Measurements from ENCODE around the gene KCNIP4.

KCNIP4 gene

DNA sequence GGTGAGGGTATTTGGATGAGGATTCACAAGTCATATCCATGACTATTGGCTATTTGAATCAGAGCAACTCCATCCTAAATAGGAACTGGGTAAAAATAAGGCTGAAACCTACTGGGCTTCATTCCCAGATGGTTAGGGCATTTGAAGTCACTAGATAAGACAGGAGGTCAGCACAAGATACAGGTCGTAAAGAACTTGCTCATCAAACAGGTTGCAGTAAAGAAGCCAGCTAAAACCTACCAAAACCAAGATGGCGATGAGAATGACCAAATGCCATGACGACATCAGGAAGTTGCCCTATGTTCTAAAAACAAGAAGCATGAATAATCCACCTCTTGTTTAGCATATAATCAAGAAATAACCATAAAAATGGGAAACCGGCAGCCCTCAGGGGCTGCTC, 1023.4 kb downstream of the KCNIP4 start:
- no peaks in the 10 kb centered on the region for H3K36me3 ChIP-seq (ENCODE audit: control insufficient read depth, insufficient read depth, low read length)
- H3K4me3 ChIP-seq (ENCODE audit: low read depth, low read length), result no peak overlapping the region
- H3K9ac ChIP-seq (ENCODE audit: low read length), result no peak overlapping the region
- H3K27me3 ChIP-seq (ENCODE audit: control insufficient read depth, insufficient read depth, low read length), result no peaks in the 10 kb centered on the region
- peaks cover 5% of the 10 kb centered on the region; the same call in 1 of the 2 replicates for H3K4me1 ChIP-seq (ENCODE audit: control insufficient read depth, insufficient read depth, low read length)
- H3K9me3 ChIP-seq (ENCODE audit: control insufficient read depth, insufficient read depth, low read depth, low read length), result no peaks in the 10 kb centered on the region
- no peak overlapping the region for H3K27ac ChIP-seq (ENCODE audit: low read depth, low read length)

DNA sequence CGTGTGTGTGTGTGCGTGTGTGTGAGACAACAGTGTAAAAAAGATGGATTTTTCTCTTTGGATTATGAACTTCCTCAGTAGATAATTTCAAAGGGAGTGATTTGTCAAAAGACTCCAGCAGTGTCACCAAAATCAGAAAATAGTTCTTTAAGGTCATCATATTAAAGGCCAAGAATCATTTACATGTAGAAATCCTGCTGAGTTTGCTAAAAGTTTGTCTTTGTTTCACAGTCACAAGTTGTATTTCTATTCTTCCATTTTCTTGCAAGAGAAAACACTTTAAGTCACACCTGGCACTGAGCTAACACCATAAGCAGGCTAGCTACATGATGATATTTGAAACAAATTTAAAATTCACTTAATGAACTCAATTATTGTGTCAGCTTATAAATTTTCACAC, 1025.6 kb downstream of the KCNIP4 start:
- no peaks in the 10 kb centered on the region for H3K9me3 ChIP-seq (ENCODE audit: control insufficient read depth, insufficient read depth, low read depth, low read length)
- no peaks in the 10 kb centered on the region for H3K27me3 ChIP-seq (ENCODE audit: control insufficient read depth, insufficient read depth, low read length)
- H3K9ac ChIP-seq (ENCODE audit: low read length), result no peak overlapping the region
- H3K36me3 ChIP-seq (ENCODE audit: control insufficient read depth, insufficient read depth, low read length), result no peaks in the 10 kb centered on the region
- no peak overlapping the region for H3K27ac ChIP-seq (ENCODE audit: low read depth, low read length)
- H3K4me3 ChIP-seq (ENCODE audit: low read depth, low read length), result no peak overlapping the region
- H3K4me1 ChIP-seq (ENCODE audit: control insufficient read depth, insufficient read depth, low read length), result peaks cover 5% of the 10 kb centered on the region; the same call in 1 of the 2 replicates

DNA sequence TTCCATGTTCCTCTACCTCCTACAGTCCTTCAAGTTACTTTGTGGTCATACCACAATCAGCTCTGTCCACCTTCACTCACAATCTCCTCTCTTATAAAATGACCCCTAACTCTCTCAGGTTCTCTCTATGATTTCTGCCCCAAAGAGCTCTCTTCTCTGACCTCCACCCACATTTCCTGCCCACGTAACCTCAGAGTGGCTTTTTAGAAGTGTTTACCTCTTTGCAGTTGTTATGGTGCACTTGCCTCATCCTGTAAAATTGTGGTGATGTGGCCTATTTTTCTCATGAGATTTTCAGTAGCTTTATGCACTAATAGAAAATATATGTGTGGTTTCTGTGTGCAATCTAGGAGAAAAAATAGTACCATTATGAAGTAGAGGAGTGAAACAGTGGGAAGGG, 1032.5 kb downstream of the KCNIP4 start:
- no peaks in the 10 kb centered on the region for H3K27me3 ChIP-seq (ENCODE audit: control insufficient read depth, insufficient read depth, low read length)
- no peaks in the 10 kb centered on the region for H3K36me3 ChIP-seq (ENCODE audit: control insufficient read depth, insufficient read depth, low read length)
- H3K27ac ChIP-seq (ENCODE audit: low read depth, low read length), result no peak overlapping the region
- H3K9me3 ChIP-seq (ENCODE audit: control insufficient read depth, insufficient read depth, low read depth, low read length), result no peaks in the 10 kb centered on the region
- no peaks in the 10 kb centered on the region for H3K4me1 ChIP-seq (ENCODE audit: control insufficient read depth, insufficient read depth, low read length)
- no peak overlapping the region for H3K9ac ChIP-seq (ENCODE audit: low read length)
- no peak overlapping the region for H3K4me3 ChIP-seq (ENCODE audit: low read depth, low read length)

DNA sequence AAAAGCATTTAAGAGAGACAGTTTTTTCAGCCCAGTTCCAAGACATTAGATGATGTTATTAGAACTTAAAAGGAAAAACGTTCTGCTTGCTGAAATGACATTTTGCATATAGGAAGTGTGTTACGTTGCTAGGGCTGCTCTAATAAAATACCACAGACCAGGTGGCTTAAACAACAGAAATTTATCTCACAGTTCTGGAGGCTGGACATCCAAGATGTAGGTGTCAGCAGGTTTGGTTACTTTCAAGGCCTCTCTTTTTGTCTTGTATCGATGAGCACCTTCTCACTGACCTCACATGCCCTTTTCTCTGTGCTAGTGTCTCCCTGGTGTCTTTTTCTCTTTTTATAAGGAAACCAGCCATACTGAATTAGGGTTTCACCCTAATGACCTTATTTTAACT, 1043.6 kb downstream of the KCNIP4 start:
- Histone ChIP-seq H3K27me3 (ENCODE audit: control insufficient read depth, insufficient read depth, low read length) (0 out of 2 replicates have a peak, but pooled peaks cover 2% of the 10 kb centered on the region), H3K9me3 (ENCODE audit: control insufficient read depth, insufficient read depth, low read depth, low read length) (no peaks in the 10 kb centered on the region), H3K4me3 (ENCODE audit: low read depth, low read length) (no peak overlapping the region), H3K27ac (ENCODE audit: low read depth, low read length) (no peak overlapping the region), H3K9ac (ENCODE audit: low read length) (no peak overlapping the region), H3K36me3 (ENCODE audit: control insufficient read depth, insufficient read depth, low read length) (no peaks in the 10 kb centered on the region), H3K4me1 (ENCODE audit: control insufficient read depth, insufficient read depth, low read length) (no peaks in the 10 kb centered on the region)

DNA sequence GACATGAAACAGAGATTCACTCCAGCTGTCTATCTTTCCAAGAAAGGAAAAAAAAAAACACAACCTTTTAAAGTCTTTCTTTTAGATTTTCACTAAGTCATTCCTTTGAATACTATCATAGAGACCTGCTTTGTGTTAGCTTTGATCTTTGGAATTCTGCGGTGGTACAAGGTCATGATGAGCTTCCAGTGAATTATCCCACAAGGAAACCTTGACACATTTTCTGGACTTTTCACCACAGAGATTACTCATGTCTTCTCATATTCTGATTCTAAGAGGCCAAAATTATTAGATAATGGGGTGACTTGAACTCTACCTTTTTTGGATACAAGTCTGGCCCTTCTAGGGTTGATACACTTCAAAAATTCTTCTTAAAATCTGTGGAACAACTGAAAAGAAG, 1046.7 kb downstream of the KCNIP4 start:
- H3K9ac ChIP-seq (ENCODE audit: low read length), result no peak overlapping the region
- H3K27ac ChIP-seq (ENCODE audit: low read depth, low read length), result no peak overlapping the region
- no peaks in the 10 kb centered on the region for H3K4me1 ChIP-seq (ENCODE audit: control insufficient read depth, insufficient read depth, low read length)
- H3K4me3 ChIP-seq (ENCODE audit: low read depth, low read length), result no peak overlapping the region
- H3K9me3 ChIP-seq (ENCODE audit: control insufficient read depth, insufficient read depth, low read depth, low read length), result no peaks in the 10 kb centered on the region
- H3K36me3 ChIP-seq (ENCODE audit: control insufficient read depth, insufficient read depth, low read length), result no peaks in the 10 kb centered on the region
- H3K27me3 ChIP-seq (ENCODE audit: control insufficient read depth, insufficient read depth, low read length), result 0 out of 2 replicates have a peak, but pooled peaks cover 2% of the 10 kb centered on the region

DNA sequence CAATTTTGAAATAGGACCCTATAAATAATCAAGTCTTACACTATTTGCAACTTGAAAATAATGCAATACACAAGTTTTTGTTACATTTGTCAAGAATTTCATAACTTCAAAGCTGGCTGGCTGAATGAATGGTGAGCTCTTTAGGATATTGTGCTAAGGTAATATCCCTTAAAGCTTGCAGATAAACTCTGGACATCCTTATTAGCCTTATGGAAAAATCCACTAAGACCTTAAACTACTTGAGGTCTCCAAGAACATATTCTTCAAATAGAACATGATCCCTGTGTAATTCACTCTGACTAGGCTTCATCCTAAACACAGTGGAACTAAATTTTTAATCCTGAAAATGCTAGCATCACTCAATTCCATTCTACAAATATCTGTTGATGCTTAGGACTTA, 1049.0 kb downstream of the KCNIP4 start:
- Histone ChIP-seq H3K9ac (ENCODE audit: low read length) (no peak overlapping the region), H3K27ac (ENCODE audit: low read depth, low read length) (no peak overlapping the region)

DNA sequence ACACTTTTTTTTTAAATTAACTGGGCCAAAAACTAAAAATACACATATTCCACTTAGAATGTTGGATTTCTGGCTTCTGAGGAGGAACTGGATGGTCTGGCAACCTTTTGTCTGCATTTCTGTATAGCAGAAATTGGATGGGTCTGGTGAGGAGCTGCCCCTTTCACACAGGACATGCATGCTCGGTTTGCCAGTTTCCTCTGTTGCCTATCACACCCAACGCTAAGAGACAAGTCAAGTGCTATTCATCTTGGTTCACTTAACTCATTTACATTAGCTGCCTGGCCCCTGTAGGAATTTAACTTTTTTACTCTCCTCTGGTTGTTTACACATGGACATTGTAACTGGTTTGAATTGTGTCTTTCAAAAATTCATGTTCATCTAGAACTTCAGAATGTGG, 1052.6 kb downstream of the KCNIP4 start:
- H3K9ac ChIP-seq (ENCODE audit: low read length), result no peak overlapping the region
- H3K36me3 ChIP-seq (ENCODE audit: control insufficient read depth, insufficient read depth, low read length), result no peaks in the 10 kb centered on the region
- no peaks in the 10 kb centered on the region for H3K27me3 ChIP-seq (ENCODE audit: control insufficient read depth, insufficient read depth, low read length)
- no peaks in the 10 kb centered on the region for H3K4me1 ChIP-seq (ENCODE audit: control insufficient read depth, insufficient read depth, low read length)
- H3K9me3 ChIP-seq (ENCODE audit: control insufficient read depth, insufficient read depth, low read depth, low read length), result no peaks in the 10 kb centered on the region
- no peak overlapping the region for H3K4me3 ChIP-seq (ENCODE audit: low read depth, low read length)
- no peak overlapping the region for H3K27ac ChIP-seq (ENCODE audit: low read depth, low read length)

More for the DNA sequence above, 1049.0 kb downstream of the KCNIP4 start:
- Histone ChIP-seq H3K4me1 (ENCODE audit: control insufficient read depth, insufficient read depth, low read length) (no peaks in the 10 kb centered on the region), H3K9me3 (ENCODE audit: control insufficient read depth, insufficient read depth, low read depth, low read length) (no peaks in the 10 kb centered on the region), H3K27me3 (ENCODE audit: control insufficient read depth, insufficient read depth, low read length) (no peaks in the 10 kb centered on the region), H3K4me3 (ENCODE audit: low read depth, low read length) (no peak overlapping the region), H3K36me3 (ENCODE audit: control insufficient read depth, insufficient read depth, low read length) (no peaks in the 10 kb centered on the region)

DNA sequence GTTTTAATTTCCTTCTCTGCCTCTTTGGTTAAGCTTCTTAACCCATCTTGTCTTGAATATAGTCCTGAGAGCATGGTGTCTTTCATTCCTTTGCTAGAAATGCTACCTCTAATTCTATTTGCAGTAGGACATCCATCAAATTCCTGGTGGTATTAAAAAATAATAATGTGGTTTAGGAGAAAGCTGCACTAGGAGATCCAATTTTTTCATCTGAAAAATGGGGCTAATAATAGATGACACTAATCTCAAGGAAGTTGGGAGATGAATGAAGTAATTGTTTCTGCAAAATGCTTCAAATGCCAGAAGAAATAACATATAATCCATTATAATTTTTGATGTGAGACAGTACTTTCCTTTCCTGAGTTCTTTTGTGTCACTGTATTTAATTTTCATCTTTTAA, 1053.4 kb downstream of the KCNIP4 start:
- no peak overlapping the region for H3K4me3 ChIP-seq (ENCODE audit: low read depth, low read length)
- H3K9ac ChIP-seq (ENCODE audit: low read length), result no peak overlapping the region
- H3K36me3 ChIP-seq (ENCODE audit: control insufficient read depth, insufficient read depth, low read length), result no peaks in the 10 kb centered on the region
- H3K27ac ChIP-seq (ENCODE audit: low read depth, low read length), result no peak overlapping the region
- no peaks in the 10 kb centered on the region for H3K27me3 ChIP-seq (ENCODE audit: control insufficient read depth, insufficient read depth, low read length)
- H3K9me3 ChIP-seq (ENCODE audit: control insufficient read depth, insufficient read depth, low read depth, low read length), result no peaks in the 10 kb centered on the region
- no peaks in the 10 kb centered on the region for H3K4me1 ChIP-seq (ENCODE audit: control insufficient read depth, insufficient read depth, low read length)

DNA sequence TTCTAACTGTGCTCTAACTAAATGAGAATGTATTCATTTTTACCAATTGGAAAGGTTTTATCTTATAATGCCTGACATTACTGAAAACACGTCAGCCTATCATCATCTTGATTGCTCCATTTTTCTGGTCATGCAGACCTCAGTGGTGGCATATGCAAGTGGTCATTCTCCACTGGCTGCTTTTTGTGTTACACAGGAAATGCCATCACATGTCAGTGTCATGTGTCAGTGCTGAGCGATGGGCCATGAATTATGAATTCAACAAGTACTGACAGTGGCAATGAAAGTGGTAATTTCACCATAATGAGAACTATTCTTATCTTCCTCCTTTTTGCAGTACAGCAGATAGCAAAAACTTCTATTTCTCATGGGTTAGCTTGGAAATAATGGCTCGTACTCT, 1057.8 kb downstream of the KCNIP4 start:
- Histone ChIP-seq H3K36me3 (ENCODE audit: control insufficient read depth, insufficient read depth, low read length) (no peaks in the 10 kb centered on the region), H3K27me3 (ENCODE audit: control insufficient read depth, insufficient read depth, low read length) (no peaks in the 10 kb centered on the region), H3K9ac (ENCODE audit: low read length) (no peak overlapping the region), H3K4me3 (ENCODE audit: low read depth, low read length) (no peak overlapping the region), H3K9me3 (ENCODE audit: control insufficient read depth, insufficient read depth, low read depth, low read length) (no peaks in the 10 kb centered on the region), H3K4me1 (ENCODE audit: control insufficient read depth, insufficient read depth, low read length) (no peaks in the 10 kb centered on the region; the same call in 1 of the 2 replicates), H3K27ac (ENCODE audit: low read depth, low read length) (no peak overlapping the region)

DNA sequence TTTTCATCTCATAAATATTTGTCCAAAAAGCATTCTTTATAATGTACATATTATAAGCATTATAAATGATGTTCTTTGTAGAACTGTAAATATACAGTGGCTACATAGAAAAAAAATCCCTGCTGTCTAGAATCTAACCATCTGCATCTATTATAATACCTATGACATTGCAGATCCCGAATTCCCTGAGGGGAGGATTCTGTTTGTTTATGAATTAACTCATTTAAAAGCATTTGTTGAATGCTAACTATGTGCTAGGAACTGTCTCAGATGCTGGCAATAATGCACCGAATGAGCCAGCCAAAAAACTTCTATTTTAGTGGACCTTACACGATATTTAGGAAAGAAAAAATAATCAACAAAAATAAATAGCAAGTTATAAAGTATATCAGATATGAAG, 1058.7 kb downstream of the KCNIP4 start:
- Histone ChIP-seq H3K4me3 (ENCODE audit: low read depth, low read length) (no peak overlapping the region), H3K27ac (ENCODE audit: low read depth, low read length) (no peak overlapping the region), H3K9ac (ENCODE audit: low read length) (no peak overlapping the region), H3K36me3 (ENCODE audit: control insufficient read depth, insufficient read depth, low read length) (no peaks in the 10 kb centered on the region), H3K4me1 (ENCODE audit: control insufficient read depth, insufficient read depth, low read length) (no peaks in the 10 kb centered on the region; the same call in 1 of the 2 replicates), H3K9me3 (ENCODE audit: control insufficient read depth, insufficient read depth, low read depth, low read length) (no peaks in the 10 kb centered on the region), H3K27me3 (ENCODE audit: control insufficient read depth, insufficient read depth, low read length) (no peaks in the 10 kb centered on the region)

DNA sequence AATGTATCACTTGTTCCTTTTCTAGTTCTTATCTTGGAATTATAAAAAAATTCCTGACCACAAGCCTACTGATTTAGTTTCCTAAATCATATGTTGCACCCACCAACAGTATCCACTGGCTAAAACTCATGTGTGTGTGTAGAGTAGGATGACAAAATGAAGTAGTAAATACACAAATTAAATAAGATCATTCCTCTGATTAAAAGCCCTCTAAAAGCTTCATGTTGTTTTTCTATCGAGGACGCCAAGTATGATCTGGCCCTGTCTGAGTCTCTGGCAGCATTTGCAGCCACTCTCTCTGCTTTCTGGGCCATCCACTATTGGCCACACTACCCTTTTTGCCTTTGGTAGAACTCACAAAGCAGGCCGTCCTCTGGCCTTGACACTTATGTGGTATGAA, 1064.9 kb downstream of the KCNIP4 start:
- H3K9me3 ChIP-seq (ENCODE audit: control insufficient read depth, insufficient read depth, low read depth, low read length), result no peaks in the 10 kb centered on the region
- no peaks in the 10 kb centered on the region for H3K27me3 ChIP-seq (ENCODE audit: control insufficient read depth, insufficient read depth, low read length)

DNA sequence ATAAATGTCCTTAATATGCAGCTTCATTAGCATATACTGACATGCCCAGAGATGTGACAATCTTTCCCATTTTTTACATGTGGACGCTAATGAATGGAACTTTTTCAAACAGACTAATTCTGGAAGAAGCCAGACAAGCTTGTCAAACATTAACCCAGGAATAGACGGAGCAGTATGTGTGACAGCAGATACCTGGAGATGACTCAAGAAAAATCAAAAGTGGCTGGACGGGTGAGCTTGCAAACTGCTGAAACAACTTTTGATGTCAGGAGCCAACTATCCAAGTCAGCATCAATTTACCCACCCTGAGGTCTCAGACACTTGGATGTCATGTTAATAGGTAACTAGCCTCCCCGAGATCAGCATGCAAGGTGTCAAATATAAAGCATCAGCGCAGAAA, 1065.3 kb downstream of the KCNIP4 start:
- Histone ChIP-seq H3K27me3 (ENCODE audit: control insufficient read depth, insufficient read depth, low read length) (no peaks in the 10 kb centered on the region), H3K9me3 (ENCODE audit: control insufficient read depth, insufficient read depth, low read depth, low read length) (no peaks in the 10 kb centered on the region), H3K4me1 (ENCODE audit: control insufficient read depth, insufficient read depth, low read length) (no peaks in the 10 kb centered on the region; the same call in 1 of the 2 replicates), H3K36me3 (ENCODE audit: control insufficient read depth, insufficient read depth, low read length) (no peaks in the 10 kb centered on the region), H3K9ac (ENCODE audit: low read length) (no peak overlapping the region), H3K4me3 (ENCODE audit: low read depth, low read length) (no peak overlapping the region), H3K27ac (ENCODE audit: low read depth, low read length) (no peak overlapping the region)

More for the DNA sequence above, 1064.9 kb downstream of the KCNIP4 start:
- H3K4me3 ChIP-seq (ENCODE audit: low read depth, low read length), result no peak overlapping the region
- no peak overlapping the region for H3K27ac ChIP-seq (ENCODE audit: low read depth, low read length)
- H3K9ac ChIP-seq (ENCODE audit: low read length), result no peak overlapping the region
- no peaks in the 10 kb centered on the region; the same call in 1 of the 2 replicates for H3K4me1 ChIP-seq (ENCODE audit: control insufficient read depth, insufficient read depth, low read length)
- H3K36me3 ChIP-seq (ENCODE audit: control insufficient read depth, insufficient read depth, low read length), result no peaks in the 10 kb centered on the region
